GM12801 (cell line): ENCODE measurements around the gene CTNNBIP1.

Source experiments
- CTCF ChIP-seq: IDR thresholded peaks from one replicate; pipeline ENCODE4 v1.5.1; 2011; ENCODE audit warnings: control low read depth; ENCODE audit not compliant: insufficient read length; ENCODE audit errors: extremely low read depth

CTNNBIP1 gene

GRCh38 chr1:9825093-9826074, 84.7 kb downstream of the CTNNBIP1 start:
- no peak for TF ChIP-seq CTCF

- no peak for TF ChIP-seq CTCF
Observed at GRCh38 chr1:9824702-9825089, 85.4 kb downstream of the CTNNBIP1 start.

- no peak for TF ChIP-seq CTCF
Observed at GRCh38 chr1:9823943-9824701, 85.9 kb downstream of the CTNNBIP1 start, which contains the start of gene CLSTN1. TSS of gene CLSTN1 (minus strand) at chr1:9823965. CDS start at chr1:9823733, 232 bp downstream.

- no peak for TF ChIP-seq CTCF
Observed at GRCh38 chr1:9823693-9823942, 86.5 kb downstream of the CTNNBIP1 start.

- no peak for TF ChIP-seq CTCF
Observed at GRCh38 chr1:9822897-9823692, 87.0 kb downstream of the CTNNBIP1 start.

- no peak for TF ChIP-seq CTCF
Observed at GRCh38 chr1:9822490-9822889, 87.6 kb downstream of the CTNNBIP1 start.

GRCh38 chr1:9821710-9822109, 88.4 kb downstream of the CTNNBIP1 start:
- TF ChIP-seq CTCF: no peak
